Fibroblast of lung (primary cell): ENCODE measurements around the gene CTNS. TPM values are rescaled to one million over a fixed set of nuclear protein-coding genes. Genes with fewer than 3 reads are reported as not detected.

Experiments used
- DNase-seq, 2 donors: peaks; one replicate each; pipeline versions ENCODE4 v3.0.0 to v3.0.0-alpha.2; 2010; ENCODE audit warnings: low read depth in 2 of 2
- H2AFZ ChIP-seq: 2 replicates; pipeline ENCODE4 v1.5.1; 2012; ENCODE audit warnings: low read length, control low read depth, inconsistent platforms
- H3K27ac ChIP-seq: 2 replicates; pipeline ENCODE4 v1.5.1; 2011; ENCODE audit warnings: low read length, control low read depth; ENCODE audit not compliant: insufficient read depth
- H3K27me3 ChIP-seq: 2 replicates; pipeline ENCODE4 v1.5.1; 2011; ENCODE audit warnings: mild to moderate bottlenecking, low read length; ENCODE audit not compliant: control insufficient read depth, insufficient read depth
- H3K36me3 ChIP-seq: 2 replicates; pipeline ENCODE4 v1.5.1; 2011; ENCODE audit warnings: low read length; ENCODE audit not compliant: control insufficient read depth, insufficient read depth
- H3K4me1 ChIP-seq: 2 replicates; pipeline ENCODE4 v1.5.1; 2011; ENCODE audit warnings: low read length; ENCODE audit not compliant: control insufficient read depth, insufficient read depth; ENCODE audit errors: extremely low read depth
- H3K4me2 ChIP-seq: 2 replicates; pipeline ENCODE4 v1.5.1; 2011; ENCODE audit warnings: low read length, control low read depth; ENCODE audit not compliant: insufficient read depth; ENCODE audit errors: extremely low read depth
- H3K4me3 ChIP-seq, 4 experiments: fragments of 200-600 bp in 1 of 4; sonication (generic) in 1 of 4; replicated peaks in 1 of 4; 2 replicates each; pipeline ENCODE4 v1.5.1; 2011 to 2016; ENCODE audit warnings: low read length in 4 of 4, low read depth in 3 of 4, mild to moderate bottlenecking in 3 of 4, control low read depth in 2 of 4, inconsistent platforms in 1 of 4, mixed read lengths in 1 of 4; ENCODE audit not compliant: insufficient read depth in 1 of 4; ENCODE audit errors: control extremely low read depth in 1 of 4
- H3K79me2 ChIP-seq: 2 replicates; pipeline ENCODE4 v1.5.1; 2012; ENCODE audit warnings: mild to moderate bottlenecking, low read length, inconsistent platforms; ENCODE audit not compliant: control insufficient read depth, insufficient read depth
- H3K9ac ChIP-seq: 2 replicates; pipeline ENCODE4 v1.5.1; 2011; ENCODE audit warnings: mild to moderate bottlenecking, low read length, control low read depth; ENCODE audit not compliant: insufficient read depth
- H3K9me3 ChIP-seq: 2 replicates; pipeline ENCODE4 v1.5.1; 2012; ENCODE audit warnings: low read depth, low read length; ENCODE audit not compliant: control insufficient read depth, insufficient read depth
- H4K20me1 ChIP-seq: 2 replicates; pipeline ENCODE4 v1.5.1; 2011; ENCODE audit warnings: low read length; ENCODE audit not compliant: control insufficient read depth, insufficient read depth; ENCODE audit errors: extremely low read depth
- EZH2 ChIP-seq: IDR thresholded peaks from 2 replicates; pipeline ENCODE4 v1.5.1; 2012; ENCODE audit warnings: low read length, control low read depth, mild to moderate bottlenecking; ENCODE audit errors: missing control alignments
- polyA plus RNA-seq, 2 donors: library from polyadenylated mRNA; depleted of rRNA in 1 of 2; stranded (reverse) in 1 of 2; unstranded in 1 of 2; fragments of >200 nt; gene quantifications; 2 replicates each; pipeline ENCODE4 v1.2.1, GENCODE V29; 2011 to 2012; ENCODE audit warnings: missing spikeins in 1 of 2
- total RNA-seq: library from RNA; depleted of rRNA; stranded (reverse); fragments of >200 nt; gene quantifications from 2 replicates; pipeline ENCODE4 v1.2.1, GENCODE V29; 2014
- TF ChIP-seq, protein P1 (sequence below), 2 donors: IDR thresholded peaks in 1 of 2; conservative IDR thresholded peaks in 1 of 2; 1 replicate in 1 of 2; 2 replicates in 1 of 2; pipeline ENCODE4 v1.5.1; 2011 to 2012; ENCODE audit warnings: low read length in 2 of 2, control low read depth in 1 of 2, inconsistent platforms in 1 of 2, low read depth in 1 of 2, mild to moderate bottlenecking in 1 of 2

Gene CTNS
- total and polyA plus RNA-seq, 2 donors (not counting 1 experiment from before 2014, with no cell fraction given) = 9.6 to 19.2 TPM

DNA sequence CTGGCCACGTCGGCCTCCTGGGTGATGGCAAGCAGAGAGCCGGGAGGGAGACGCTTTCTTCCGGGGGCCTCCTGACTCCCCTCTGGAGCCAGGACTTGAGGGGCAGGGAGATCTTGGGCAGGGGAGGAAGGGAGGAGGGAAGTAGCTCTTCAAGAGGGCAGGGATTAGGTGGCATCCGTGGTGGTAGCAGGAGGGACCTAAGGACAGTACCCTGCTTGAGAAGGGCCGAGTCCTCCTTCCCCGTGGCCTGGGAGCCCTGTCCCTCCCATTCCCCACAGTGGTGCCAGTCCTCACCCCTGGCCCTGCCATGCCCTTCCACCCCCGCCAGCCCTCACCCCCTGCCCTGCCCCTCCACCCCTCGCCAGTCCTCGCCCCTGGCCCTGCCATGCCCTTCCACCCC is 19.2 kb downstream of the CTNS start:
- Histone ChIP-seq H3K9me3 (no peaks in the 10 kb centered on the region), H3K4me3 (no peak overlapping the region), H4K20me1 (no peaks in the 10 kb centered on the region), H2AFZ (no peak overlapping the region), H3K27me3 (no peaks in the 10 kb centered on the region), H3K9ac (no peak overlapping the region), H3K36me3 (peaks cover 14% of the 10 kb centered on the region), H3K4me1 (peaks cover 13% of the 10 kb centered on the region), H3K79me2 (no peaks in the 10 kb centered on the region), H3K27ac (no peak overlapping the region), H3K4me2 (no peak overlapping the region)
- no peak for DNase-seq
- TF ChIP-seq, protein P1, sequence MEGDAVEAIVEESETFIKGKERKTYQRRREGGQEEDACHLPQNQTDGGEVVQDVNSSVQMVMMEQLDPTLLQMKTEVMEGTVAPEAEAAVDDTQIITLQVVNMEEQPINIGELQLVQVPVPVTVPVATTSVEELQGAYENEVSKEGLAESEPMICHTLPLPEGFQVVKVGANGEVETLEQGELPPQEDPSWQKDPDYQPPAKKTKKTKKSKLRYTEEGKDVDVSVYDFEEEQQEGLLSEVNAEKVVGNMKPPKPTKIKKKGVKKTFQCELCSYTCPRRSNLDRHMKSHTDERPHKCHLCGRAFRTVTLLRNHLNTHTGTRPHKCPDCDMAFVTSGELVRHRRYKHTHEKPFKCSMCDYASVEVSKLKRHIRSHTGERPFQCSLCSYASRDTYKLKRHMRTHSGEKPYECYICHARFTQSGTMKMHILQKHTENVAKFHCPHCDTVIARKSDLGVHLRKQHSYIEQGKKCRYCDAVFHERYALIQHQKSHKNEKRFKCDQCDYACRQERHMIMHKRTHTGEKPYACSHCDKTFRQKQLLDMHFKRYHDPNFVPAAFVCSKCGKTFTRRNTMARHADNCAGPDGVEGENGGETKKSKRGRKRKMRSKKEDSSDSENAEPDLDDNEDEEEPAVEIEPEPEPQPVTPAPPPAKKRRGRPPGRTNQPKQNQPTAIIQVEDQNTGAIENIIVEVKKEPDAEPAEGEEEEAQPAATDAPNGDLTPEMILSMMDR (conservative IDR thresholded peaks at IDR 0.05 in 1 of 2, IDR thresholded peaks at IDR 0.05 in 1 of 2; ENCODE audit: low read depth in 1 of 2, low read length in 2 of 2) = no peak
- no peak for TF ChIP-seq EZH2

- no peak for TF ChIP-seq EZH2
- TF ChIP-seq, protein P1 (conservative IDR thresholded peaks at IDR 0.05 in 1 of 2, IDR thresholded peaks at IDR 0.05 in 1 of 2; ENCODE audit: low read depth in 1 of 2, low read length in 2 of 2) = no peak
- H3K79me2 ChIP-seq = no peaks in the 10 kb centered on the region
Measured at GRCh38 chr17:3656353-3656752, 19.8 kb downstream of the CTNS start.

DNA sequence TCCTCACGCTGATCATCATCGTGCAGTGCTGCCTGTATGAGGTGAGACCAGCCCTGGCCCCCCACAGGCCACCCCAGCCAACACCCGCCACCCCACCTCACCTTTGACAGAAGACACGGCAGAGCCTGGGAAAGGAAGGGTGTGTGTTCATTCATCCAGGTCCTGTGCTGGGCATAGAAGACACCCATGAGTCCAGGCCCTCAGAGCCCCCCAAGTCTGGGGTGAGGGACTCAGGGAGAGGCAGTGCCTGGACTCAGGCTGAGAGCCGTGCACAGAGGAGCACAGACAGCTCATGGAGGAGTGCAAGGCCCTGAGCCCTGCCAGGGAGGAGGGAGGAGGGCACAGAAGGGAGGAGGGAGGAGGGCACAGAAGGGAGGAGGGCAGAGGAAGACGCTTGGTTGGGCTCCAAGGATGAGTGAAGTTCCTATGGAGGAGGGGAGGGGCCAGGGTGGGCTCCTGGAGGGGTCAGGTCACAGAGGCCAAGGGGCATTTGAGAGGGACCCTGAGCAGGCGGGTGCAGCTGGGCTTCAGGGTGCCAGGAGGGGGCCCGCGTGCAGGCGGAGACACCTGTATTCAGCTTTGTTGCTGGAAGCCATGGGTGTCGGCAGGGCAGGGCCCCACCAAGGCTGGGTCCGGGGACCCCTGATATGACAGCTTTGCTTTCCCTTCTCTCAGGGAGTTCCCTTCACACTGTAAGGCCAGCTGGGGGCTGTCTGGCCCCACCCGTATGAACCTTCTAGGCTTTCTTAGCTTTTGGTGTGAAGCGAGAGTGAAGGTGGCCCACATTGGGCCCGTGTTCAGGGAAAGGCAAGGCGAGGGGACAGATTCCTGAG is 20.4 kb downstream of the CTNS start:
- TF ChIP-seq, protein P1 (conservative IDR thresholded peaks at IDR 0.05 in 1 of 2, IDR thresholded peaks at IDR 0.05 in 1 of 2; ENCODE audit: low read depth in 1 of 2, low read length in 2 of 2) = no peak
- no peak for TF ChIP-seq EZH2
- Histone ChIP-seq H2AFZ (no peak overlapping the region), H3K79me2 (no peaks in the 10 kb centered on the region)

More at GRCh38 chr17:3656353-3656752, 19.8 kb downstream of the CTNS start:
- no peak overlapping the region for H3K27ac ChIP-seq
- peaks cover 15% of the 10 kb centered on the region for H3K36me3 ChIP-seq
- no peaks in the 10 kb centered on the region for H4K20me1 ChIP-seq
- no peak overlapping the region for H3K4me2 ChIP-seq
- H3K4me3 ChIP-seq = no peak overlapping the region
- H3K27me3 ChIP-seq = no peaks in the 10 kb centered on the region
- no peak overlapping the region for H3K9ac ChIP-seq
- H2AFZ ChIP-seq = no peak overlapping the region
- peaks cover 13% of the 10 kb centered on the region for H3K4me1 ChIP-seq
- no peak for DNase-seq
- no peaks in the 10 kb centered on the region for H3K9me3 ChIP-seq

More for the DNA sequence above, 20.4 kb downstream of the CTNS start:
- no peak overlapping the region for H3K9ac ChIP-seq
- no peak overlapping the region for H3K27ac ChIP-seq
- H3K4me3 ChIP-seq = no peak overlapping the region
- H3K4me1 ChIP-seq = peaks cover 13% of the 10 kb centered on the region
- H3K36me3 ChIP-seq = peaks cover 18% of the 10 kb centered on the region
- H3K27me3 ChIP-seq = no peaks in the 10 kb centered on the region
- H3K4me2 ChIP-seq = no peak overlapping the region
- H3K9me3 ChIP-seq = no peaks in the 10 kb centered on the region
- H4K20me1 ChIP-seq = no peaks in the 10 kb centered on the region
- DNase-seq = no peak
